ENCODE data around the gene SMAD2. TPM values are rescaled to one million over a fixed set of nuclear protein-coding genes. Genes with fewer than 3 reads are reported as not detected.

The SMAD2 gene
- total RNA-seq, 1 experiment from 2014 or later, result 129 TPM

GRCh38 chr18:47898055-47898454 is 32.4 kb downstream of the SMAD2 start:
- Histone ChIP-seq H3K27ac (ENCODE audit: low read length) (no peak overlapping the region), H3K27me3 (ENCODE audit: control insufficient read depth, insufficient read depth, low read length) (no peaks in the 10 kb centered on the region), H3K4me1 (ENCODE audit: control insufficient read depth, insufficient read depth, low read length) (peaks cover 14% of the 10 kb centered on the region), H3K36me3 (ENCODE audit: control insufficient read depth, insufficient read depth, low read length) (no peaks in the 10 kb centered on the region; the same call in 1 of the 2 replicates), H3K9me3 (ENCODE audit: control insufficient read depth, insufficient read depth, low read depth, low read length) (no peaks in the 10 kb centered on the region), H3K4me3 (ENCODE audit: low read depth in 2 of 2, low read length in 2 of 2) (no peak overlapping the region)
- BruUV-seq (replicated peaks), result no TSS peak
- intact Hi-C loops (cut with micrococcal nuclease; ENCODE audit: unreplicated experiment) (no loop called here), in situ Hi-C loops (cut with HindIII; ENCODE audit: low pct_unique_long_range_greater_than_20kb, low sequenced_read_pairs) (no loop called here)
- ChIA-PET CTCF (no interaction called here), POLR2A (no interaction called here)
- DNase-seq (ENCODE audit: low read depth, low spot score), result no peak
- TF ChIP-seq SIN3A (IDR thresholded peaks at IDR 0.05; ENCODE audit: borderline replicate concordance, insufficient read depth, low read depth, low read length) (no peak), CTCF (IDR thresholded peaks at IDR 0.05) (no peak), TCF7L2 (IDR thresholded peaks at IDR 0.05; ENCODE audit: low read depth, low read length) (no peak), REST (IDR thresholded peaks at IDR 0.05; ENCODE audit: insufficient read depth in 1 of 2, low read depth in 2 of 2, low read length in 1 of 2) (no peak), POLR2AphosphoS5 (IDR thresholded peaks at IDR 0.05; ENCODE audit: low read depth, low read length) (no peak)
- ATAC-seq, result no peak

- no peak for ATAC-seq
- no peaks in the 10 kb centered on the region; the same call in 1 of the 2 replicates for H3K36me3 ChIP-seq (ENCODE audit: control insufficient read depth, insufficient read depth, low read length)
- BruUV-seq (replicated peaks), result no TSS peak
- peaks cover 14% of the 10 kb centered on the region for H3K4me1 ChIP-seq (ENCODE audit: control insufficient read depth, insufficient read depth, low read length)
- in situ Hi-C loops (cut with HindIII; ENCODE audit: low pct_unique_long_range_greater_than_20kb, low sequenced_read_pairs) (no loop called here), intact Hi-C loops (cut with micrococcal nuclease; ENCODE audit: unreplicated experiment) (no loop called here)
- ChIA-PET POLR2A (no interaction called here), CTCF (no interaction called here)
- H3K9me3 ChIP-seq (ENCODE audit: control insufficient read depth, insufficient read depth, low read depth, low read length), result no peaks in the 10 kb centered on the region
- no peak for TF ChIP-seq REST (IDR thresholded peaks at IDR 0.05; ENCODE audit: insufficient read depth in 1 of 2, low read depth in 2 of 2, low read length in 1 of 2)
- no peak for TF ChIP-seq POLR2AphosphoS5 (IDR thresholded peaks at IDR 0.05; ENCODE audit: low read depth, low read length)
- TF ChIP-seq TCF7L2 (IDR thresholded peaks at IDR 0.05; ENCODE audit: low read depth, low read length), result no peak
- TF ChIP-seq SIN3A (IDR thresholded peaks at IDR 0.05; ENCODE audit: borderline replicate concordance, insufficient read depth, low read depth, low read length), result no peak
- TF ChIP-seq CTCF (IDR thresholded peaks at IDR 0.05), result no peak
- H3K4me3 ChIP-seq (ENCODE audit: low read depth in 2 of 2, low read length in 2 of 2), result no peak overlapping the region
- DNase-seq (ENCODE audit: low read depth, low spot score), result no peak
- no peak overlapping the region for H3K27ac ChIP-seq (ENCODE audit: low read length)
- no peaks in the 10 kb centered on the region for H3K27me3 ChIP-seq (ENCODE audit: control insufficient read depth, insufficient read depth, low read length)
These were observed 34.8 kb downstream of the SMAD2 start for GRCh38 chr18:47895565-47896250.
